ENCODE measurements around the gene KRT74.

DNA sequence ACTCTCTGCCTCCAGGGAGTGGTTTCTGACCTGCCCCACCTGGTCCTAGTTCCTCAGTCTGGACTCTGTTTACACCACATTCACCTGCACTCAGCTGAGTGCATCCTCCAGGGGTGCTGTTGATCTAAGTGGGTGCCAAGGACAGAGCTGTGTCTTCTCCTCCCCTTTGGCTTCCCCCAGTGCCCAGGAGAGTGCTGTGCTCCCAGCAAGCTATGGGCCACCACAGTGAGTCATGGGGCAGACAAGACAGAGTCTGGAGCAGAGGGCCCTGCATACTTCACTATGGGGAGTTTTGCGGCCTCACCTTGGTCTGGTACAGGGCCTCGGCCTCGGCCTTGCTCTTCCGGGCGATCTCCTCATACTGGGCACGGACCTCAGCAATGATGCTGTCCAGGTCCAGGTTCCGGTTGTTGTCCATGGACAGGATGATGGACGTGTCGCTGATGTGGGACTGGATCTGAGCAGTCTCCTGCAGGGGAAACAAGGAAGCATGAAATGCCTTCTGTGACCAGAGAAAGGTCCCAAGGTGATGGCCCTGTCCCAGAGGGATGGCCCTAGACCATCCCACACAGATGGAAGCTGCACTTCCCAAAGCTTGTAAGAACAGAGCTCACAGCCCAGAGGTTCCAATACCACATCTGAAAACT is 39.9 kb upstream of the KRT74 start:
- no peak for TF ChIP-seq YY1 (IDR thresholded peaks at IDR 0.05; ENCODE audit: insufficient read depth, insufficient read length)
- TF ChIP-seq SUZ12 (IDR thresholded peaks at IDR 0.05; ENCODE audit: extremely low read depth, insufficient read depth, insufficient read length): no peak

All from NT2/D1 (cell line).